HepG2 (cell line): ENCODE results near the gene NDRG2. TPM values are rescaled to one million over a fixed set of nuclear protein-coding genes. Genes with fewer than 3 reads are reported as not detected.

Experiments used
- CHD4 ChIP-seq: fragments of 200-600 bp; sonication (generic); IDR thresholded peaks from 2 replicates; pipeline ENCODE4 v1.7.0; 2017; ENCODE audit warnings: mild to moderate bottlenecking, low read length, borderline replicate concordance
- GRHL1 ChIP-seq: sonication (generic); formaldehyde crosslinking; conservative IDR thresholded peaks from 2 replicates; pipeline ENCODE4 v1.8.0; 2022; ENCODE audit warnings: missing genetic modification reagents
- KDM4B ChIP-seq: sonication (generic); formaldehyde crosslinking; IDR thresholded peaks from 2 replicates; pipeline ENCODE4 v1.4.0; 2020; ENCODE audit warnings: missing genetic modification reagents
- NCOA5 ChIP-seq: sonication (generic); formaldehyde crosslinking; IDR thresholded peaks from 2 replicates; pipeline ENCODE4 v1.4.0; 2020; ENCODE audit warnings: missing genetic modification reagents
- NFYC ChIP-seq: IDR thresholded peaks from 2 replicates; pipeline ENCODE4 v1.6.1; 2016; ENCODE audit warnings: missing genetic modification reagents, missing compliant biosample characterization
- NR2F6 ChIP-seq, 2 experiments: IDR thresholded peaks; 2 replicates each; pipeline ENCODE4 v1.6.1; 2016; ENCODE audit warnings: antibody characterized with exemption in 1 of 2, mild to moderate bottlenecking in 1 of 2
- SIX1 ChIP-seq: sonication (generic); formaldehyde crosslinking; IDR thresholded peaks from 2 replicates; pipeline ENCODE4 v1.4.0; 2020; ENCODE audit warnings: missing genetic modification reagents, borderline replicate concordance
- WIZ ChIP-seq: sonication (generic); formaldehyde crosslinking; IDR thresholded peaks from 2 replicates; pipeline ENCODE4 v1.5.1; 2020; ENCODE audit warnings: mild to moderate bottlenecking, missing genetic modification reagents
- ZBTB42 ChIP-seq: sonication (generic); formaldehyde crosslinking; IDR thresholded peaks from 2 replicates; pipeline ENCODE4 v1.5.0; 2020; ENCODE audit warnings: mild to moderate bottlenecking, missing genetic modification reagents
- ZNF556 ChIP-seq: sonication (generic); formaldehyde crosslinking; IDR thresholded peaks from 2 replicates; pipeline ENCODE4 v1.4.0; 2020; ENCODE audit warnings: mild to moderate bottlenecking, missing genetic modification reagents, borderline replicate concordance
- ZNF557 ChIP-seq: sonication (generic); formaldehyde crosslinking; IDR thresholded peaks from 2 replicates; pipeline ENCODE4 v1.4.0; 2020; ENCODE audit warnings: missing genetic modification reagents
- ZNF574 ChIP-seq: sonication (generic); formaldehyde crosslinking; IDR thresholded peaks from 2 replicates; pipeline ENCODE4 v1.4.0; 2020; ENCODE audit warnings: missing genetic modification reagents
- ZNF598 ChIP-seq: sonication (generic); formaldehyde crosslinking; IDR thresholded peaks from 2 replicates; pipeline ENCODE4 v1.5.1; 2020; ENCODE audit warnings: mild to moderate bottlenecking, missing genetic modification reagents, borderline replicate concordance
- ZSCAN31 ChIP-seq: sonication (generic); formaldehyde crosslinking; IDR thresholded peaks from 2 replicates; pipeline ENCODE4 v1.5.0; 2020; ENCODE audit warnings: low read depth, mild to moderate bottlenecking, missing genetic modification reagents
- polyA plus RNA-seq, 8 experiments: library from polyadenylated mRNA; depleted of rRNA in 3 of 8; stranded (reverse) in 7 of 8; unstranded in 1 of 8; fragments of >200 nt; fragmentation: Illumina TruSeq in 4 of 8; extraction: Trizol in 4 of 8; gene quantifications; 2 replicates each; pipeline versions ENCODE4 v1.2.1 to v1.2.3, GENCODE V29; 2011 to 2016; ENCODE audit warnings: low read depth in 4 of 8, missing spikeins in 1 of 8, mixed read lengths in 1 of 8; ENCODE audit not compliant: insufficient read depth in 1 of 8
- total RNA-seq, 5 experiments: library from RNA; depleted of rRNA; stranded (reverse); fragments of >200 nt; fragmentation: Illumina TruSeq; extraction: Trizol; gene quantifications; 2 replicates each; pipeline ENCODE4 v1.2.3, GENCODE V29; 2016; ENCODE audit warnings: low read depth in 1 of 5
- TF ChIP-seq, protein P1 (sequence below): sonication (generic); formaldehyde crosslinking; IDR thresholded peaks from 2 replicates; pipeline ENCODE4 v1.4.0; 2020; ENCODE audit warnings: missing genetic modification reagents
- TF ChIP-seq, protein P2 (sequence below): sonication (generic); formaldehyde crosslinking; IDR thresholded peaks from 2 replicates; pipeline ENCODE4 v1.4.0; 2020; ENCODE audit warnings: missing genetic modification reagents
- TF ChIP-seq, protein P3 (sequence below): sonication (generic); formaldehyde crosslinking; IDR thresholded peaks from 2 replicates; pipeline ENCODE4 v1.4.0; 2020; ENCODE audit warnings: low read depth, mild to moderate bottlenecking, missing genetic modification reagents

The NDRG2 gene
- total and polyA plus RNA-seq, 2 of the 13 experiments (the other 11 are each of a cell fraction or from before 2014, with no cell fraction given), result 27.2 to 189 TPM

- TF ChIP-seq, protein P1, sequence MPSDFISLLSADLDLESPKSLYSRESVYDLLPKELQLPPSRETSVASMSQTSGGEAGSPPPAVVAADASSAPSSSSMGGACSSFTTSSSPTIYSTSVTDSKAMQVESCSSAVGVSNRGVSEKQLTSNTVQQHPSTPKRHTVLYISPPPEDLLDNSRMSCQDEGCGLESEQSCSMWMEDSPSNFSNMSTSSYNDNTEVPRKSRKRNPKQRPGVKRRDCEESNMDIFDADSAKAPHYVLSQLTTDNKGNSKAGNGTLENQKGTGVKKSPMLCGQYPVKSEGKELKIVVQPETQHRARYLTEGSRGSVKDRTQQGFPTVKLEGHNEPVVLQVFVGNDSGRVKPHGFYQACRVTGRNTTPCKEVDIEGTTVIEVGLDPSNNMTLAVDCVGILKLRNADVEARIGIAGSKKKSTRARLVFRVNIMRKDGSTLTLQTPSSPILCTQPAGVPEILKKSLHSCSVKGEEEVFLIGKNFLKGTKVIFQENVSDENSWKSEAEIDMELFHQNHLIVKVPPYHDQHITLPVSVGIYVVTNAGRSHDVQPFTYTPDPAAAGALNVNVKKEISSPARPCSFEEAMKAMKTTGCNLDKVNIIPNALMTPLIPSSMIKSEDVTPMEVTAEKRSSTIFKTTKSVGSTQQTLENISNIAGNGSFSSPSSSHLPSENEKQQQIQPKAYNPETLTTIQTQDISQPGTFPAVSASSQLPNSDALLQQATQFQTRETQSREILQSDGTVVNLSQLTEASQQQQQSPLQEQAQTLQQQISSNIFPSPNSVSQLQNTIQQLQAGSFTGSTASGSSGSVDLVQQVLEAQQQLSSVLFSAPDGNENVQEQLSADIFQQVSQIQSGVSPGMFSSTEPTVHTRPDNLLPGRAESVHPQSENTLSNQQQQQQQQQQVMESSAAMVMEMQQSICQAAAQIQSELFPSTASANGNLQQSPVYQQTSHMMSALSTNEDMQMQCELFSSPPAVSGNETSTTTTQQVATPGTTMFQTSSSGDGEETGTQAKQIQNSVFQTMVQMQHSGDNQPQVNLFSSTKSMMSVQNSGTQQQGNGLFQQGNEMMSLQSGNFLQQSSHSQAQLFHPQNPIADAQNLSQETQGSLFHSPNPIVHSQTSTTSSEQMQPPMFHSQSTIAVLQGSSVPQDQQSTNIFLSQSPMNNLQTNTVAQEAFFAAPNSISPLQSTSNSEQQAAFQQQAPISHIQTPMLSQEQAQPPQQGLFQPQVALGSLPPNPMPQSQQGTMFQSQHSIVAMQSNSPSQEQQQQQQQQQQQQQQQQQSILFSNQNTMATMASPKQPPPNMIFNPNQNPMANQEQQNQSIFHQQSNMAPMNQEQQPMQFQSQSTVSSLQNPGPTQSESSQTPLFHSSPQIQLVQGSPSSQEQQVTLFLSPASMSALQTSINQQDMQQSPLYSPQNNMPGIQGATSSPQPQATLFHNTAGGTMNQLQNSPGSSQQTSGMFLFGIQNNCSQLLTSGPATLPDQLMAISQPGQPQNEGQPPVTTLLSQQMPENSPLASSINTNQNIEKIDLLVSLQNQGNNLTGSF, result no peak
- no peak for TF ChIP-seq CHD4
- peak; percentile 89 for TF ChIP-seq ZNF574
- TF ChIP-seq KDM4B (CRISPR knock-in tag), result no peak
- TF ChIP-seq, protein P2, sequence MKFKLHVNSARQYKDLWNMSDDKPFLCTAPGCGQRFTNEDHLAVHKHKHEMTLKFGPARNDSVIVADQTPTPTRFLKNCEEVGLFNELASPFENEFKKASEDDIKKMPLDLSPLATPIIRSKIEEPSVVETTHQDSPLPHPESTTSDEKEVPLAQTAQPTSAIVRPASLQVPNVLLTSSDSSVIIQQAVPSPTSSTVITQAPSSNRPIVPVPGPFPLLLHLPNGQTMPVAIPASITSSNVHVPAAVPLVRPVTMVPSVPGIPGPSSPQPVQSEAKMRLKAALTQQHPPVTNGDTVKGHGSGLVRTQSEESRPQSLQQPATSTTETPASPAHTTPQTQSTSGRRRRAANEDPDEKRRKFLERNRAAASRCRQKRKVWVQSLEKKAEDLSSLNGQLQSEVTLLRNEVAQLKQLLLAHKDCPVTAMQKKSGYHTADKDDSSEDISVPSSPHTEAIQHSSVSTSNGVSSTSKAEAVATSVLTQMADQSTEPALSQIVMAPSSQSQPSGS (CRISPR knock-in tag), result no peak
- TF ChIP-seq, protein P3, sequence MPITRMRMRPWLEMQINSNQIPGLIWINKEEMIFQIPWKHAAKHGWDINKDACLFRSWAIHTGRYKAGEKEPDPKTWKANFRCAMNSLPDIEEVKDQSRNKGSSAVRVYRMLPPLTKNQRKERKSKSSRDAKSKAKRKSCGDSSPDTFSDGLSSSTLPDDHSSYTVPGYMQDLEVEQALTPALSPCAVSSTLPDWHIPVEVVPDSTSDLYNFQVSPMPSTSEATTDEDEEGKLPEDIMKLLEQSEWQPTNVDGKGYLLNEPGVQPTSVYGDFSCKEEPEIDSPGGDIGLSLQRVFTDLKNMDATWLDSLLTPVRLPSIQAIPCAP (CRISPR knock-in tag), result no peak; the same call in 1 of the 2 replicates
- no peak for TF ChIP-seq NCOA5
- no peak for TF ChIP-seq GRHL1 (CRISPR knock-in tag)
- TF ChIP-seq ZSCAN31 (CRISPR knock-in tag), result 0 out of 2 replicates have a peak, but pooled peaks have one; percentile 66
- TF ChIP-seq ZNF556 (CRISPR knock-in tag), result no peak
- 0 out of 2 replicates have a peak, but pooled peaks have one; percentile 67 for TF ChIP-seq WIZ
- peak; percentile 75 for TF ChIP-seq NR2F6 (IDR thresholded peaks at IDR 0.05)
- peak; percentile 53 for TF ChIP-seq NR2F6 (CRISPR knock-in tag; IDR thresholded peaks at IDR 0.05)
- 0 out of 2 replicates have a peak, but pooled peaks have one; percentile 26 for TF ChIP-seq NFYC (CRISPR knock-in tag)
- TF ChIP-seq ZBTB42, result no peak; the same call in 1 of the 2 replicates
- TF ChIP-seq ZNF598, result no peak
- no peak for TF ChIP-seq SIX1 (CRISPR knock-in tag)
- no peak for TF ChIP-seq ZNF557 (CRISPR knock-in tag)
Measured at GRCh38 chr14:21023817-21024584, 860 bp downstream of the NDRG2 start (continued).
